HL-60 (cell line): ENCODE measurements around the gene RBMS3.

ENCODE experiments used
- CTCF ChIP-seq: IDR thresholded peaks from one replicate; pipeline ENCODE4 v1.5.1; 2011; ENCODE audit warnings: low read length, control low read depth, inconsistent platforms; ENCODE audit not compliant: insufficient read depth
- GABPA ChIP-seq: IDR thresholded peaks from 2 replicates; pipeline ENCODE4 v1.6.1; 2012; ENCODE audit warnings: low read depth
- POLR2AphosphoS5 ChIP-seq: IDR thresholded peaks from 2 replicates; pipeline ENCODE4 v1.6.1; 2012; ENCODE audit warnings: low read depth
- REST ChIP-seq: IDR thresholded peaks from 2 replicates; pipeline ENCODE4 v1.6.1; 2012; ENCODE audit warnings: low read depth; ENCODE audit not compliant: insufficient replicate concordance
- SPI1 ChIP-seq: IDR thresholded peaks from 2 replicates; pipeline ENCODE4 v1.6.1; 2012; ENCODE audit warnings: low read depth, mild to moderate bottlenecking, borderline replicate concordance

- no peak for TF ChIP-seq CTCF
- no peak for TF ChIP-seq REST
- TF ChIP-seq GABPA: no peak
- TF ChIP-seq POLR2AphosphoS5: no peak
- no peak for TF ChIP-seq SPI1
These were observed 406.2 kb downstream of the RBMS3 start for GRCh38 chr3:29686889-29687592.
